Transverse colon (tissue), 4 donors: ENCODE data around the gene SHE. TPM values are rescaled to one million over a fixed set of nuclear protein-coding genes. Genes with fewer than 3 reads are reported as not detected.

Source experiments
- DNase-seq: peaks from one replicate; pipeline ENCODE4 v3.0.0-alpha.2; 2019
- H3K27ac ChIP-seq, 4 donors: fragments of 200-600 bp; sonication (generic); 2 replicates each; pipeline ENCODE4 v1.5.1; 2016 to 2018; ENCODE audit warnings: inconsistent platforms in 4 of 4
- H3K27me3 ChIP-seq: fragments of 200-600 bp; sonication (generic); 2 replicates; pipeline ENCODE4 v1.5.1; 2017; ENCODE audit warnings: inconsistent platforms
- H3K36me3 ChIP-seq, 4 donors: fragments of 200-600 bp; sonication (generic); 2 replicates each; pipeline ENCODE4 v1.5.1; 2017 to 2019; ENCODE audit warnings: inconsistent platforms in 4 of 4
- H3K4me1 ChIP-seq, 4 donors: fragments of 200-600 bp; sonication (generic); 2 replicates each; pipeline ENCODE4 v1.5.1; 2017 to 2020; ENCODE audit warnings: inconsistent platforms in 4 of 4
- H3K4me3 ChIP-seq, 4 donors: fragments of 200-600 bp; sonication (generic); 1 replicate in 1 of 4; 2 replicates in 3 of 4; pipeline versions ENCODE4 v1.5.1 to v1.6.1; 2017 to 2019; ENCODE audit warnings: inconsistent platforms in 4 of 4
- H3K9me3 ChIP-seq, 2 donors: fragments of 200-600 bp; sonication (generic); 2 replicates each; pipeline ENCODE4 v1.5.1; 2017 to 2019; ENCODE audit warnings: inconsistent platforms in 2 of 2
- EP300 ChIP-seq: sonication (generic); formaldehyde crosslinking; IDR thresholded peaks from one replicate; pipeline ENCODE4 v1.6.1; 2017; ENCODE audit warnings: antibody characterized with exemption, low read depth
- POLR2A ChIP-seq: fragments of 450-650 bp; IDR thresholded peaks from one replicate; pipeline ENCODE4 v1.6.1; 2016; ENCODE audit warnings: antibody characterized with exemption, mild to moderate bottlenecking, moderate library complexity
- POLR2AphosphoS5 ChIP-seq, 3 donors: sonication (generic); formaldehyde crosslinking; IDR thresholded peaks; one replicate each; pipeline ENCODE4 v1.6.1; 2016; ENCODE audit warnings: antibody characterized with exemption in 3 of 3
- WGBS, 2 donors: methylation state at CpG; one replicate each; pipeline ENCODE4 v1.1.5; 2018; ENCODE audit warnings: low coverage in 1 of 2; 5-methylcytosine and 5-hydroxymethylcytosine counted together
- in situ Hi-C, 4 donors: fragments of 200-750 bp; cut with MboI; loops; one replicate each; pipeline versions ENCODE4 v1.15.0 to v1.15.1; 2017; ENCODE audit warnings: low sequenced_read_pairs in 3 of 4, low pct_ligation_motif_present in 1 of 4, low pct_unique_long_range_greater_than_20kb in 1 of 4
- intact Hi-C: fragments of 100-400 bp; cut with DNase I; formaldehyde crosslinking; loops from one replicate; pipeline ENCODE4 v1.15.1; 2023; ENCODE audit warnings: low total_unique reads
- total RNA-seq, 4 donors: library from RNA; depleted of rRNA; stranded (reverse); fragments of >200 nt; gene quantifications; one replicate each; pipeline ENCODE4 v1.1.0, GENCODE V29; 2016
- TF ChIP-seq, protein P1 (sequence below), 5 experiments: fragments of 200-600 bp in 3 of 5; fragments of 450-650 bp in 2 of 5; sonication (generic) in 3 of 5; IDR thresholded peaks; 1 replicate in 2 of 5; 2 replicates in 3 of 5; pipeline ENCODE4 v1.5.1; 2016 to 2017; ENCODE audit warnings: antibody characterized with exemption in 5 of 5, inconsistent platforms in 3 of 5, mild to moderate bottlenecking in 2 of 5, moderate library complexity in 1 of 5

The SHE gene
- total RNA-seq, 4 donors from 2014 or later: 5.2 to 15.0 (median 6.7) TPM

DNA sequence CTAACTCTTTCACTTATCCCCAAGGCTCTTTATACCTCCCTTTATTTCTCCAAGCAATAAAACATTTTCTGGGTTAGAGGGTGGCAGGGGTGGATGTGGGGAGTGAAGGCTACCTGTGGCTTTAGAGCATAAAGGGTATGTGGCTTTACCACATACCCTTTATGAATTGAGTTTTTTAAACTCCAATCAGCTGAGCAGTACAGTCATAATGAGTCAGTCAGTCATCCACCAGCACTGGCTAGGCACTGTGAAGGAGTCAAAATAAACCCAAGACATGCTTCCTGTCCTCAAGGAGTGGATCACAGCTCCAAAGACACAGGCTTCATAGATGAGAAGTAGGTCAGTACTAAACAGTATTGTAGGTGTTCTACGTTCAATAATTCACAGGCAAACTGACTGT lies 2.8 kb downstream of the SHE start:
- no peaks in the 10 kb centered on the region for H3K36me3 ChIP-seq
- in situ Hi-C loops: no loop called here
- H3K4me3 ChIP-seq: peak overlapping the region in 1 of 4 donors; percentile 19
- H3K27ac ChIP-seq: no peak overlapping the region
- intact Hi-C loops: no loop called here
- H3K9me3 ChIP-seq: no peaks in the 10 kb centered on the region
- TF ChIP-seq POLR2AphosphoS5 (IDR thresholded peaks at IDR 0.05) (no peak), EP300 (no peak), POLR2A (no peak)
- TF ChIP-seq, protein P1, sequence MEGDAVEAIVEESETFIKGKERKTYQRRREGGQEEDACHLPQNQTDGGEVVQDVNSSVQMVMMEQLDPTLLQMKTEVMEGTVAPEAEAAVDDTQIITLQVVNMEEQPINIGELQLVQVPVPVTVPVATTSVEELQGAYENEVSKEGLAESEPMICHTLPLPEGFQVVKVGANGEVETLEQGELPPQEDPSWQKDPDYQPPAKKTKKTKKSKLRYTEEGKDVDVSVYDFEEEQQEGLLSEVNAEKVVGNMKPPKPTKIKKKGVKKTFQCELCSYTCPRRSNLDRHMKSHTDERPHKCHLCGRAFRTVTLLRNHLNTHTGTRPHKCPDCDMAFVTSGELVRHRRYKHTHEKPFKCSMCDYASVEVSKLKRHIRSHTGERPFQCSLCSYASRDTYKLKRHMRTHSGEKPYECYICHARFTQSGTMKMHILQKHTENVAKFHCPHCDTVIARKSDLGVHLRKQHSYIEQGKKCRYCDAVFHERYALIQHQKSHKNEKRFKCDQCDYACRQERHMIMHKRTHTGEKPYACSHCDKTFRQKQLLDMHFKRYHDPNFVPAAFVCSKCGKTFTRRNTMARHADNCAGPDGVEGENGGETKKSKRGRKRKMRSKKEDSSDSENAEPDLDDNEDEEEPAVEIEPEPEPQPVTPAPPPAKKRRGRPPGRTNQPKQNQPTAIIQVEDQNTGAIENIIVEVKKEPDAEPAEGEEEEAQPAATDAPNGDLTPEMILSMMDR (IDR thresholded peaks at IDR 0.05): no peak
- peaks cover 3 to 18% (median 9%) of the 10 kb centered on the region in 4 donors for H3K4me1 ChIP-seq
- DNase-seq: no peak
- WGBS, 2 donors: 91% methylated on average over 1 of the region's 1 CpG; no CpG with 5 or more reads in 1 of the 2 donors
- H3K27me3 ChIP-seq: peaks cover 77% of the 10 kb centered on the region

DNA sequence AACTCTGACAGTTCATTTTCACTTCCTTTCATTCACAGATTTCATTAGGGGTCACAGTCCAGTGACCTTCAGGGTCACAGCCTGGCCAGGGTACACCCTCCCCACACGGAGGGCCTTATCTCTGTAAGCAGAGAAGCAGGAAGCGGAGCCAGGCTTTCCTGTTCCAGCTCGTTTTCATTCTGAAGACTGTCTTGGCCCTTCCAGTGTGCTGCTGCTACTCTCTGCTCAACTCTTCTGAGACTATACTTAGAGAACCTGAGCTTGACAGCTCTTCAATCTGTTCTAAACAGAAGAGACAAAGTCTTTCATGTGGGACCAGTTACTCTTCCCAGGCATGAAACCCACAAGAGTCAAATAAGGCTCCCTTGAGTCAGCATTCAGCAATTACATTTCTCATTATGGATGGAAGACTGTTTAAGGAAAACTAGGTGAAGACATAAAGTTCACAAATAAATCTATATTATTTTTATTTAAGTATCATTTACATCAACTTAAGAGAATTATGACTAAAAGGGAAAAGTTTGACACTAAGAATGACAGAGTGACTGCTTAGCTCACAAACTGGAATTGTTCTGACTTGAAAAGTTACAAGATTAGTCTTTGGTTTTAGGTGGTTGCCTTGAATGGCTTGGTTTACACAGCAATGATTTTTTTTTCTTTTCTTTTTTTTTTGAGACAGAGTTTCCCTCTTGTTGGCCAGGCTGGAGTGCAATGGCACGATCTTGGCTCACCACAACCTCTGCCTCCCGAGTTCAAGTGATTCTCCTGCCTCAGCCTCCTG lies 5.0 kb downstream of the SHE start:
- Histone ChIP-seq H3K36me3 (no peaks in the 10 kb centered on the region), H3K27me3 (peaks cover 55% of the 10 kb centered on the region), H3K9me3 (no peaks in the 10 kb centered on the region), H3K4me1 (peaks cover 3 to 16% (median 8%) of the 10 kb centered on the region in 4 donors), H3K4me3 (no peak overlapping the region), H3K27ac (peak overlapping the region in 2 of 4 donors; percentile 31)
- TF ChIP-seq POLR2AphosphoS5 (IDR thresholded peaks at IDR 0.05): peak in 2 of 3 donors; percentile 14 to 16
- TF ChIP-seq, protein P1 (IDR thresholded peaks at IDR 0.05): no peak
- DNase-seq: no peak
- in situ Hi-C loops: no loop called here
- 39 to 50% methylated on average over 5 of the region's 5 CpGs for WGBS, 2 donors
- intact Hi-C loops: no loop called here

DNA sequence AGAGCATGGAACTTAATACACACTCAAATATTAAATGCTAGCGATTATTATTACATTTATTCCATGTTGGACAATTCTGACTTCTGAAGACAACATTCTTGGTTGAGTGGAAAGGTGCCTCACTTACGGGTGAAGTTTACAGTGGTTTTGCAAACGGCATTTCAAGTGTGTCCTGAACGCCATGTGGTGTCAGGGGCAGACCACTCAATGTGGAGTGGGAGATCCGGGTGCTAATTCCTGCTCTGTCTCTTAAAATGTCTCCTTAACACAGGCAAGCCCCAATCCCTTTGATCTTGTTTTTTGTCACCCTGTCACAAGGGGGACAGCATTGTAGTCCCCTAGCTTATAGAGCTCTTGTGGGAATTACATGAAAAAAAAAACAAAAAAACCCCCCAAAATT lies 5.8 kb downstream of the SHE start:
- intact Hi-C loops: no loop called here
- peak overlapping the region in 3 of 4 donors; percentile 31 to 55 (median 31) for H3K27ac ChIP-seq
- H3K27me3 ChIP-seq: peaks cover 50% of the 10 kb centered on the region
- no peak for DNase-seq
- in situ Hi-C loops: no loop called here
- no peaks in the 10 kb centered on the region for H3K9me3 ChIP-seq
- WGBS, 2 donors: 79 to 84% methylated on average over 4 to 5 of the region's 5 CpGs
- H3K4me1 ChIP-seq: peaks cover 0 to 9% (median 2%) of the 10 kb centered on the region in 4 donors
- H3K4me3 ChIP-seq: no peak overlapping the region
- no peak for TF ChIP-seq POLR2A
- H3K36me3 ChIP-seq: no peaks in the 10 kb centered on the region

DNA sequence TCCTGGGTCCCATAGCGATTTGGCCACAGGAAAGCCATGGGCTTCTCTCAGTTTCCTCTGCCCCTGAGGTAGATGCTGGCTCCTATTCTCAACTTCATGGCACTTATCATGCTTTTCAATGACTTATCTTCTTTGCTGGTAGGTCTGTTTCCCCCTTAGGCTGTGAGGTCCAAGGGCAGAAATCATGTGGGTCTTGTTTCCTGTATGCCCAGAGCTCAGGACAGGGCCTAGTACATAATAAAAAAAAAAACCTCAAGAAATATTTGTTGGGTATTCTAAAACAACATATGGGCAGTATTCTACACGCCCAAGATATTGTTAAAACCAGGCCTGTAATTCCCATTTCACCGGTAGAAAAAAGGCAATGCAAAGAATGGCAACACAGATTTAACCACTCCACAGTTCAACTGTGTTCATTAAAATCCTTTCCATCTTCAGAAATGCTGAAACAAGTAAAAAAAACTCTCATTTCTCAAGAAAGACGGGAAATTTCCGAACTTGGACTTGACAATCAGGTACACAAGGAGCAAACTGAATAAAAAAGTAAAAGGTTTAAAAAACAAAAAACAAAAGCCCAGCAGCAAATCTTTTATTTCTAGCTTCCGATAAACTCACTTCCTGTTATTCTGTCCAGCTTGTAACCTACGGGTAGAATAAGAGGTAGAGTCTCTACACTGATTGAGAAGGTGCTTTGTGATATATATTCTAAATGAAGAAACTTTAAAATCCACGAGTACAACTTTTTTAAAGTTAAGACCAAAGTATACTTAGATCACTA lies 6.5 kb downstream of the SHE start:
- 82 to 83% methylated on average over 8 of the region's 8 CpGs for WGBS, 2 donors
- TF ChIP-seq EP300 (no peak), POLR2A (no peak), POLR2AphosphoS5 (IDR thresholded peaks at IDR 0.05) (no peak)
- TF ChIP-seq, protein P1 (IDR thresholded peaks at IDR 0.05): no peak
- DNase-seq: no peak
- in situ Hi-C loops: no loop called here
- Histone ChIP-seq H3K36me3 (no peaks in the 10 kb centered on the region), H3K27me3 (peaks cover 43% of the 10 kb centered on the region), H3K9me3 (no peaks in the 10 kb centered on the region), H3K4me3 (no peak overlapping the region), H3K4me1 (peaks cover 0 to 6% (median 0%) of the 10 kb centered on the region in 4 donors), H3K27ac (peak overlapping the region in 2 of 4 donors; percentile 28 to 31)
- intact Hi-C loops: no loop called here
